Neural cell (in vitro differentiated cells): ENCODE data around the gene OR2W1. TPM values are rescaled to one million over a fixed set of nuclear protein-coding genes. Genes with fewer than 3 reads are reported as not detected.

Experiments
- H2AFZ ChIP-seq: fragments of 200-600, 300-800 bp; sonication (generic), shearing (Covaris generic); 2 replicates; pipeline ENCODE4 v1.6.0; 2014; ENCODE audit warnings: low read depth, mild to moderate bottlenecking, antibody characterized with exemption, low read length, moderate library complexity
- H3F3A ChIP-seq: fragments of 200-600 bp; shearing (Covaris generic); 2 replicates; pipeline ENCODE4 v1.6.1; 2016; ENCODE audit warnings: mild to moderate bottlenecking, moderate library complexity, mixed read lengths, antibody characterized with exemption, low read length; ENCODE audit not compliant: insufficient read depth, poor library complexity, severe bottlenecking
- H3K27ac ChIP-seq: fragments of 200-600, 300-800 bp; sonication (generic), shearing (Covaris generic); 2 replicates; pipeline ENCODE4 v1.5.1; 2014; ENCODE audit warnings: mild to moderate bottlenecking, low read length, moderate library complexity
- H3K27me3 ChIP-seq: fragments of 300-800, 200-600 bp; sonication (generic), shearing (Covaris generic); 2 replicates; pipeline ENCODE4 v1.6.0; 2014; ENCODE audit warnings: mild to moderate bottlenecking, low read depth, low read length, moderate library complexity; ENCODE audit not compliant: insufficient read depth
- H3K36me3 ChIP-seq: fragments of 300-800, 200-600 bp; sonication (generic), shearing (Covaris generic); 2 replicates; pipeline ENCODE4 v1.5.1; 2014; ENCODE audit warnings: mild to moderate bottlenecking, antibody characterized with exemption, low read length, moderate library complexity; ENCODE audit not compliant: insufficient read depth
- H3K4me2 ChIP-seq: fragments of 300-800, 200-600 bp; sonication (generic), shearing (Covaris generic); 2 replicates; pipeline ENCODE4 v1.6.0; 2014; ENCODE audit warnings: mild to moderate bottlenecking, low read length
- H3K4me3 ChIP-seq: fragments of 300-800, 200-600 bp; sonication (generic), shearing (Covaris generic); 2 replicates; pipeline ENCODE4 v1.5.1; 2014; ENCODE audit warnings: mild to moderate bottlenecking, low read length, moderate library complexity
- H3K79me2 ChIP-seq: fragments of 200-600 bp; shearing (Covaris generic); replicated peaks from 2 replicates; pipeline ENCODE4 v1.6.0; 2014; ENCODE audit warnings: mild to moderate bottlenecking, low read length, moderate library complexity; ENCODE audit not compliant: insufficient read depth
- H3K9ac ChIP-seq: fragments of 300-800, 200-600 bp; sonication (generic), shearing (Covaris generic); 2 replicates; pipeline ENCODE4 v1.6.1; 2016; ENCODE audit warnings: mild to moderate bottlenecking, low read length, mixed read lengths
- H3K9me2 ChIP-seq: fragments of 200-600 bp; shearing (Covaris generic); 2 replicates; pipeline ENCODE4 v1.6.1; 2016; ENCODE audit warnings: mild to moderate bottlenecking, low read length, mixed read lengths; ENCODE audit not compliant: insufficient read depth
- H3K9me3 ChIP-seq: fragments of 200-600, 300-800 bp; sonication (generic), shearing (Covaris generic); 2 replicates; pipeline ENCODE4 v1.6.1; 2016; ENCODE audit warnings: mild to moderate bottlenecking, mixed run types, low read length, moderate library complexity, mixed read lengths
- H4K20me1 ChIP-seq: fragments of 200-600 bp; shearing (Covaris generic); 2 replicates; pipeline ENCODE4 v1.6.1; 2016; ENCODE audit warnings: mild to moderate bottlenecking, mixed run types; ENCODE audit not compliant: insufficient read depth
- EP300 ChIP-seq: fragments of 450-650 bp; conservative IDR thresholded peaks from 2 replicates; pipeline ENCODE4 v1.6.1; 2014; ENCODE audit warnings: antibody characterized with exemption, mild to moderate bottlenecking, moderate library complexity; ENCODE audit not compliant: poor library complexity, severe bottlenecking
- EZH2 ChIP-seq: fragments of 200-600, 300-800 bp; shearing (Covaris generic), sonication (generic); IDR thresholded peaks from 2 replicates; pipeline ENCODE4 v1.6.1; 2014; ENCODE audit warnings: antibody characterized with exemption, low read length, borderline replicate concordance, mild to moderate bottlenecking; ENCODE audit not compliant: insufficient read depth, poor library complexity, severe bottlenecking
- MXI1 ChIP-seq: fragments of 450-650 bp; conservative IDR thresholded peaks from 2 replicates; pipeline ENCODE4 v1.6.1; 2014; ENCODE audit warnings: antibody characterized with exemption, mild to moderate bottlenecking; ENCODE audit not compliant: poor library complexity, severe bottlenecking
- POLR2AphosphoS5 ChIP-seq: IDR thresholded peaks from 2 replicates; pipeline ENCODE4 v1.6.1; 2012
- RAD21 ChIP-seq: fragments of 450-650 bp; conservative IDR thresholded peaks from 2 replicates; pipeline ENCODE4 v1.6.1; 2014; ENCODE audit warnings: antibody characterized with exemption, mild to moderate bottlenecking, moderate library complexity
- SMC3 ChIP-seq: fragments of 450-650 bp; conservative IDR thresholded peaks from 2 replicates; pipeline ENCODE4 v1.6.1; 2014; ENCODE audit warnings: antibody characterized with exemption, mild to moderate bottlenecking, moderate library complexity; ENCODE audit not compliant: poor library complexity
- TAF1 ChIP-seq: IDR thresholded peaks from 2 replicates; pipeline ENCODE4 v1.6.1; 2012; ENCODE audit warnings: low read depth
- polyA plus RNA-seq: library from polyadenylated mRNA; depleted of rRNA; stranded (reverse); fragments of >200 nt; gene quantifications from 2 replicates; pipeline ENCODE4 v1.2.3, GENCODE V29; 2014
- TF ChIP-seq, protein P1 (sequence below): IDR thresholded peaks from 2 replicates; pipeline ENCODE4 v1.6.1; 2012; ENCODE audit warnings: borderline replicate concordance
- TF ChIP-seq, protein P2 (sequence below): fragments of 450-650 bp; IDR thresholded peaks from 2 replicates; pipeline ENCODE4 v1.5.1; 2014; ENCODE audit warnings: antibody characterized with exemption, mild to moderate bottlenecking, moderate library complexity; ENCODE audit not compliant: poor library complexity, severe bottlenecking

The OR2W1 gene
- polyA plus RNA-seq, 1 donor from 2014 or later = not detected

DNA sequence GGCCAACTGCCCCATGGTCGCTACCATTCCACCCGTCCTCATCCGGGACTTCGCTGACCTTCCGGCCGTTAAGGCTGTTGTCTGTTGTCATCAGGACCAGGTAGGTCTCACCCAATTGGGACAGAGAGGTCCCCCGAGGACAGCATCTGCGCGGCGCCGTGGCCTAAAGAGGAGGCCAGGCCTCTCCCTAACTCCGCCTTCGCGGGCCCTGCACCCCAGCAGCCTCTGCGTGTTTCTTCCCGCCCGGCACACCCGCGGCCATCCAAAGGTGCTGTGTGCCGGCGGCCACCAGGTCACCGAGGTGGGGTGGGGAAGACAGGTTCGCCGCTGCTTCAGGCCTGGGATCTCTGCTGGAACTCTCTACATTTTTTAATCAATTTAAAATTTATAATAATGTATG, 9.0 kb downstream of the OR2W1 start:
- no peak for TF ChIP-seq POLR2AphosphoS5
- TF ChIP-seq, protein P1, sequence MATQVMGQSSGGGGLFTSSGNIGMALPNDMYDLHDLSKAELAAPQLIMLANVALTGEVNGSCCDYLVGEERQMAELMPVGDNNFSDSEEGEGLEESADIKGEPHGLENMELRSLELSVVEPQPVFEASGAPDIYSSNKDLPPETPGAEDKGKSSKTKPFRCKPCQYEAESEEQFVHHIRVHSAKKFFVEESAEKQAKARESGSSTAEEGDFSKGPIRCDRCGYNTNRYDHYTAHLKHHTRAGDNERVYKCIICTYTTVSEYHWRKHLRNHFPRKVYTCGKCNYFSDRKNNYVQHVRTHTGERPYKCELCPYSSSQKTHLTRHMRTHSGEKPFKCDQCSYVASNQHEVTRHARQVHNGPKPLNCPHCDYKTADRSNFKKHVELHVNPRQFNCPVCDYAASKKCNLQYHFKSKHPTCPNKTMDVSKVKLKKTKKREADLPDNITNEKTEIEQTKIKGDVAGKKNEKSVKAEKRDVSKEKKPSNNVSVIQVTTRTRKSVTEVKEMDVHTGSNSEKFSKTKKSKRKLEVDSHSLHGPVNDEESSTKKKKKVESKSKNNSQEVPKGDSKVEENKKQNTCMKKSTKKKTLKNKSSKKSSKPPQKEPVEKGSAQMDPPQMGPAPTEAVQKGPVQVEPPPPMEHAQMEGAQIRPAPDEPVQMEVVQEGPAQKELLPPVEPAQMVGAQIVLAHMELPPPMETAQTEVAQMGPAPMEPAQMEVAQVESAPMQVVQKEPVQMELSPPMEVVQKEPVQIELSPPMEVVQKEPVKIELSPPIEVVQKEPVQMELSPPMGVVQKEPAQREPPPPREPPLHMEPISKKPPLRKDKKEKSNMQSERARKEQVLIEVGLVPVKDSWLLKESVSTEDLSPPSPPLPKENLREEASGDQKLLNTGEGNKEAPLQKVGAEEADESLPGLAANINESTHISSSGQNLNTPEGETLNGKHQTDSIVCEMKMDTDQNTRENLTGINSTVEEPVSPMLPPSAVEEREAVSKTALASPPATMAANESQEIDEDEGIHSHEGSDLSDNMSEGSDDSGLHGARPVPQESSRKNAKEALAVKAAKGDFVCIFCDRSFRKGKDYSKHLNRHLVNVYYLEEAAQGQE = no peak
- TF ChIP-seq, protein P2, sequence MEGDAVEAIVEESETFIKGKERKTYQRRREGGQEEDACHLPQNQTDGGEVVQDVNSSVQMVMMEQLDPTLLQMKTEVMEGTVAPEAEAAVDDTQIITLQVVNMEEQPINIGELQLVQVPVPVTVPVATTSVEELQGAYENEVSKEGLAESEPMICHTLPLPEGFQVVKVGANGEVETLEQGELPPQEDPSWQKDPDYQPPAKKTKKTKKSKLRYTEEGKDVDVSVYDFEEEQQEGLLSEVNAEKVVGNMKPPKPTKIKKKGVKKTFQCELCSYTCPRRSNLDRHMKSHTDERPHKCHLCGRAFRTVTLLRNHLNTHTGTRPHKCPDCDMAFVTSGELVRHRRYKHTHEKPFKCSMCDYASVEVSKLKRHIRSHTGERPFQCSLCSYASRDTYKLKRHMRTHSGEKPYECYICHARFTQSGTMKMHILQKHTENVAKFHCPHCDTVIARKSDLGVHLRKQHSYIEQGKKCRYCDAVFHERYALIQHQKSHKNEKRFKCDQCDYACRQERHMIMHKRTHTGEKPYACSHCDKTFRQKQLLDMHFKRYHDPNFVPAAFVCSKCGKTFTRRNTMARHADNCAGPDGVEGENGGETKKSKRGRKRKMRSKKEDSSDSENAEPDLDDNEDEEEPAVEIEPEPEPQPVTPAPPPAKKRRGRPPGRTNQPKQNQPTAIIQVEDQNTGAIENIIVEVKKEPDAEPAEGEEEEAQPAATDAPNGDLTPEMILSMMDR = no peak
- no peak for TF ChIP-seq MXI1
- no peak for TF ChIP-seq RAD21
- no peak for TF ChIP-seq SMC3
- TF ChIP-seq TAF1 = no peak
- TF ChIP-seq EZH2 = no peak
- no peak for TF ChIP-seq EP300

DNA sequence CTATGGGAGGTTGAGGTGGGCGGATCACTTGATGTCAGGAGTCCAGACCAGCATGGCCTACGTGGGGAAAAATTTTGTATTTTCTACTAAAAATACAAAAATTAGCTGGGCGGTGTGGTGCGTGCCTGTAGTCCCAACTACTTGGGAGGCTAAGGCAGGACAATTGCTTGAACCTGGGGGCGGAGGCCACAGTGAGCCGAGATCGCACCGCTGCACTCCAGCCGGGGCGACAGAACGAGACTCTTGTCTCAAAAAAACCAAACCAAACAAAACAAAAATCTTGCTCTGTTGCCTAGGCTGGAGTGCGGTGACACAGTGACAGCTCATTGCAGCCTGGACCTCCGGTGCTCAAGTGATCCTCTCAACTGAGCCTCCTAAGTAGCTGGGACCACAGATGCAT, 16.2 kb downstream of the OR2W1 start:
- Histone ChIP-seq H3F3A (no peaks in the 10 kb centered on the region), H3K27me3 (no peaks in the 10 kb centered on the region), H3K79me2 (no peaks in the 10 kb centered on the region), H3K36me3 (no peaks in the 10 kb centered on the region), H3K9ac (no peak overlapping the region), H3K4me2 (no peak overlapping the region), H3K27ac (no peak overlapping the region), H3K9me2 (no peaks in the 10 kb centered on the region), H3K9me3 (no peaks in the 10 kb centered on the region), H2AFZ (no peak overlapping the region), H3K4me3 (no peak overlapping the region), H4K20me1 (no peaks in the 10 kb centered on the region)
- TF ChIP-seq, protein P2 = no peak
- TF ChIP-seq SMC3 = no peak
- no peak for TF ChIP-seq EZH2
- TF ChIP-seq EP300 = no peak
- TF ChIP-seq, protein P1 = no peak
- no peak for TF ChIP-seq MXI1
- TF ChIP-seq RAD21 = no peak
- no peak for TF ChIP-seq TAF1
- no peak for TF ChIP-seq POLR2AphosphoS5

More for the DNA sequence above, 9.0 kb downstream of the OR2W1 start:
- H3K9me3 ChIP-seq = no peaks in the 10 kb centered on the region
- no peak overlapping the region for H3K4me2 ChIP-seq
- no peaks in the 10 kb centered on the region for H3F3A ChIP-seq
- no peak overlapping the region for H3K9ac ChIP-seq
- H3K36me3 ChIP-seq = no peaks in the 10 kb centered on the region
- H3K9me2 ChIP-seq = no peaks in the 10 kb centered on the region
- H3K79me2 ChIP-seq = no peaks in the 10 kb centered on the region
- no peaks in the 10 kb centered on the region for H4K20me1 ChIP-seq
- no peak overlapping the region for H3K4me3 ChIP-seq
- H2AFZ ChIP-seq = no peak overlapping the region
- H3K27me3 ChIP-seq = no peaks in the 10 kb centered on the region
- no peak overlapping the region for H3K27ac ChIP-seq
